ENCODE measurements around the gene BEND5.

Gene BEND5

DNA sequence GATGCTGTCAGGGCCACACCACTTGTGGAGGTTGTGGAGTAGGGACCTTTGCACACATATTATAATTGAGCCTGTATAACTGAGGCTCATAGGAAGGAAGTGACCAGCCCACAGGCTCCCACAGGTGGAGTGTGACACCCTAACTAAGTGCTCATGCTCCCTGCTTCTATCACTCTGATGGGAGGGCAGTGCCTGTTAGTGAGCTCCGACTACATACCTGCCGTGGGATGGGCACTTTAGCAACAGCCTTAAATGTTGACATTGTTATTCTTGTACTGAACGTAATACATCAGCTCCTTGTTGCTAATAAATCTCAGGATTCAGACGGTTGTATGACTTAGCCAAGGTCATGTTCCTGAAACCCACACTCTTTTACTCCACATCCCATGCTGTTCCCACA lies 58.0 kb downstream of the BEND5 start:
- Mint-ChIP-seq H3K4me3 (no peak overlapping the region), H3K4me1 (no peaks in the 10 kb centered on the region), H3K27me3 (no peaks in the 10 kb centered on the region), H3K27ac (no peak overlapping the region), H3K9me3 (no peaks in the 10 kb centered on the region), H3K36me3 (ENCODE audit: low read depth) (no peaks in the 10 kb centered on the region)
- no peak for DNase-seq
- ATAC-seq, result no peak

DNA sequence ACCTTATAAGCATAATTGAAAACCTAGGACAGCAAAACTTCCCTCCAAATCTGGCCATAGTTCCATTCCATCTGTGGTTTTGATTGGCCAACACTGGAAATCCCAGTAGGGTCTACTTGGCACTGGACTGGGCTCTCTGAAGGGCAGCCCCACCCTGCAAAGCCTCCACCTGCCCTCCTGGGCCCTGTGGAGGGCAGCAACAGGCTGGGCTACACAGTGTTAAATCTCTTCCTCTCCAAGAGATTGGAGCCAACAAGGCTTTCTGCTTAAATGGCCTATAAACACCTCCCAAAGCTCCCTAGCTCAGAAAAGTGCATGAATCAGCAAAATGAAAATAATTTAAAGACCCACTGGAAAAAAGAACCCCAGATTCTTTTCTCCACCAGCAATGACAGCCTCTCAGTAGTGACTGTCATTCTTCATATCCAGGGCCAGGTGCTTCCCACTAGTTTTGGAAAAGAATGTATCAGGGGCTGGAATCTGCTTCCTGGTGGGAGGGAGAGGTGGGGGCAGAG lies 58.5 kb downstream of the BEND5 start:
- Mint-ChIP-seq H3K4me3 (no peak overlapping the region), H3K36me3 (ENCODE audit: low read depth) (no peaks in the 10 kb centered on the region), H3K9me3 (no peaks in the 10 kb centered on the region), H3K27ac (no peak overlapping the region), H3K27me3 (no peaks in the 10 kb centered on the region), H3K4me1 (no peaks in the 10 kb centered on the region)
- ATAC-seq (no peak), DNase-seq (no peak)

DNA sequence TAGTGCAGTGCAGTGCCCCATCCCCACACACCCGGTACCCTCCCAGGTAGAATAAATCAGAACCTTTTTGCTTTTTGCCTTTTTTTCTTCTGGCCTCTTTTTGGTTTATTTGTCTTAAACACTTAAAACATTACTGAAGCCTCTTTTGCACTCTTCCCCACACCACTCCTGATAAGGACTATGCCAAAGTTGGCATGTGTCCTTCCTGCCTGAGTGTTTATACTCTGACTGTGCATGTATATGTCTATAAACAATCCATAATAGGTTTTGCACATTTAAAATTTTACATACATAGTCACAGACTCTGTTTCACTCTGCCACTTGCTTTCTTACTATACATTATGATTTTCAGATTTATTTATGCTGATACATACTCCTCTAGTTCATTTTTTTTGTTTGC lies 59.6 kb downstream of the BEND5 start:
- no peak for ATAC-seq
- no peak overlapping the region for H3K27ac Mint-ChIP-seq
- H3K4me1 Mint-ChIP-seq, result no peaks in the 10 kb centered on the region
- no peaks in the 10 kb centered on the region for H3K36me3 Mint-ChIP-seq (ENCODE audit: low read depth)
- DNase-seq, result no peak
- H3K9me3 Mint-ChIP-seq, result no peaks in the 10 kb centered on the region
- H3K27me3 Mint-ChIP-seq, result no peaks in the 10 kb centered on the region
- no peak overlapping the region for H3K4me3 Mint-ChIP-seq

DNA sequence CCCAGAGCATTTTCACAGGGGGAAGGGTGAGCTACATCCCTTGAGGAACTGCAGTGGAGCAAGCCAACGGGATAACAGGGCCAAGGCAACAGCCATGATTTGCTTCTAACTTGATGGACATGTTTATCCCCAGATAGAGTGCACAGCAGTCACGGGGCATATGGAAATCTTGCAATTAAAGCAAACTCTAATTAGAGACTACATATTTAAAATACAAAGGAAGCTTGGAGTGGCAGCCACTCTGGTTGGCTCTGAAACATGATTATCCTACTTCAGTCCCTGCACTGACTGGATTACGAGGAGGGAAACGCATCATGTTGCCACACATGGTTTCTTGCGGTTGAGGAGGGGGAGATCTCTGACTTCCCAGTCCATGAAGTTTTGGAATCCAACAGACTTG lies 60.8 kb downstream of the BEND5 start:
- no peak overlapping the region for H3K27ac Mint-ChIP-seq
- no peaks in the 10 kb centered on the region for H3K4me1 Mint-ChIP-seq
- H3K27me3 Mint-ChIP-seq, result no peaks in the 10 kb centered on the region
- H3K4me3 Mint-ChIP-seq, result no peak overlapping the region
- DNase-seq (no peak), ATAC-seq (no peak)
- no peaks in the 10 kb centered on the region for H3K36me3 Mint-ChIP-seq (ENCODE audit: low read depth)
- H3K9me3 Mint-ChIP-seq, result no peaks in the 10 kb centered on the region

DNA sequence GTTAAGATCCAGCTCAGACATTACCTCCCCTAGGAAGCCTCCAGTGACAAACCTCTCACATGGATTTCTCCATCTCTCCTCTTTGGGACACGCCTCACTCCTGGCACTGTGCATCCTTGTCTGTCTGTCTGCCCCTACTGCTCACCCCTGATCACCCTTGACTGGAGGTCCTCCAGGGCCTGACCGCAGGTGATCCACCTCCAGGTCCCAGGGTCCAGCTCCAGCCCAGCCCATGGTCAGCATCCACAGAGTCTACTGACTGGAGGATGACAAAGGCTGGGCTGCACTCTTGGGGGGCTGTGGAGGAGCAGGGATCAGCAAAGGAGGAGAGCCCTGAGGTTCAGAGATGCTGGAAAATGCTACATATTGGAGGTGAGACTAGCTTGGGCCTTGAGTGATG lies 65.8 kb downstream of the BEND5 start:
- no peak for ATAC-seq
- H3K27me3 Mint-ChIP-seq, result no peaks in the 10 kb centered on the region
- H3K36me3 Mint-ChIP-seq (ENCODE audit: low read depth), result no peaks in the 10 kb centered on the region
- H3K27ac Mint-ChIP-seq, result no peak overlapping the region
- no peak for DNase-seq
- no peaks in the 10 kb centered on the region for H3K4me1 Mint-ChIP-seq
- no peak overlapping the region for H3K4me3 Mint-ChIP-seq
- H3K9me3 Mint-ChIP-seq, result no peaks in the 10 kb centered on the region

DNA sequence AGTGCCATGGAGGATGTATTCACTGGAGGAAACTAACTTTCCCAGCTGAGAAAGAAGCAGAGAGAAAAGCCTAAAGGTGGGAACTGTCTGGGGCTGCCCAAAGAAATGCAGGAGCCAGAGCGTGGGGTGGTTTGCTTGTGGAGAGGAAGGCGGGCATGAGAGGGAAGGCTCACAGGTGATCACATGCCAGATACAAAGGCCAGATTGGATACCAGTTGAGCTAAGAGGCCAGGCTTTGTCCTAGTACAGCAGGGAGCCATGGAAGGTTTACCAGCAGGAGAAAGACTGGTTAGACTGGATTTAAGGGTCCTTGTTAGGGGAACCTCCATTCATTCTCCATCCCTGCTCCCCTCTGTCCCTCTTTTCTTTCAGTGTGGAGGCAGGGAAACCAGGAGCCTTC lies 66.4 kb downstream of the BEND5 start:
- Mint-ChIP-seq H3K4me1 (no peaks in the 10 kb centered on the region), H3K27ac (no peak overlapping the region), H3K36me3 (ENCODE audit: low read depth) (no peaks in the 10 kb centered on the region), H3K9me3 (no peaks in the 10 kb centered on the region), H3K4me3 (no peak overlapping the region), H3K27me3 (no peaks in the 10 kb centered on the region)
- no peak for ATAC-seq
- no peak for DNase-seq

DNA sequence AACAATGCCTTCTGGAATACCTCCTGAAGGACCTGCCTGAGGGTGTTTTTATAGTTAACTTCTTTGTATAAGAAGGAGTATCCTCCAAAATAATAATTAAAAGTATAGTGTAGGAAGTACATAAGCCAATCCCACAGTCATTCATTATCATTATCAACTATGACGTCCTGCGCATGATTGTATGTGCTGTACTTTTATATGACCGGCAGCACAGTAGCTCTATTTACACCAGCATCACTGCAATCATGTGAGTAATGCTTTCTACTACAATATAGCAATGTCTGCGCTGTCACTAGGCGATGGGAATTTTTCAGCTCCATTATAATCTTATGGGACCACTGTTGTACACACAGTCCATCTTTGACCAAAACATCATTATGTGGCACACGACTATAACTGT lies 72.0 kb downstream of the BEND5 start:
- ATAC-seq, result no peak
- DNase-seq, result no peak
- no peaks in the 10 kb centered on the region for H3K9me3 Mint-ChIP-seq
- H3K4me1 Mint-ChIP-seq, result no peaks in the 10 kb centered on the region
- H3K27me3 Mint-ChIP-seq, result peaks cover 2% of the 10 kb centered on the region
- H3K36me3 Mint-ChIP-seq (ENCODE audit: low read depth), result no peaks in the 10 kb centered on the region
- no peak overlapping the region for H3K4me3 Mint-ChIP-seq
- no peak overlapping the region for H3K27ac Mint-ChIP-seq

DNA sequence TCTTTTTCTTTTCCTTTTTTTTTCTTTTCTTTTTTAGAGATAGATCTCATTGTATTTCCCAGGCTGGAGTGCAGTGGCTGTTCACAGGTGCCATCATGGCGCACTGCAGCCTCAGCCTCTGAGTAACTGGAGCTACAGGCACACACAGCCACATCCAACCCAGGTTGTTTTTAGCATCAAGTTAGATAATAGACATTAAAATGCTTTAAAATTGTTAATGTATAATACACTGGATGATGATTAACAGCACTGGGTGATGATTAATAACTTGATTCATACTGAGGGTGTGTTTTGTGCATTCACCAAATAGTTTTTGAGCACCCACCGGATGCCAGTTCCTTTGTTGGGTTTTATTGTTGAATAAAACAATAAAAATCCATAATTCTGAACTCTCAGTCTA lies 75.2 kb downstream of the BEND5 start:
- no peak for ATAC-seq
- H3K9me3 Mint-ChIP-seq, result no peaks in the 10 kb centered on the region
- no peaks in the 10 kb centered on the region for H3K36me3 Mint-ChIP-seq (ENCODE audit: low read depth)
- no peaks in the 10 kb centered on the region for H3K4me1 Mint-ChIP-seq
- no peak for DNase-seq
- peaks cover 8% of the 10 kb centered on the region for H3K27me3 Mint-ChIP-seq
- H3K27ac Mint-ChIP-seq, result no peak overlapping the region
- no peak overlapping the region for H3K4me3 Mint-ChIP-seq

DNA sequence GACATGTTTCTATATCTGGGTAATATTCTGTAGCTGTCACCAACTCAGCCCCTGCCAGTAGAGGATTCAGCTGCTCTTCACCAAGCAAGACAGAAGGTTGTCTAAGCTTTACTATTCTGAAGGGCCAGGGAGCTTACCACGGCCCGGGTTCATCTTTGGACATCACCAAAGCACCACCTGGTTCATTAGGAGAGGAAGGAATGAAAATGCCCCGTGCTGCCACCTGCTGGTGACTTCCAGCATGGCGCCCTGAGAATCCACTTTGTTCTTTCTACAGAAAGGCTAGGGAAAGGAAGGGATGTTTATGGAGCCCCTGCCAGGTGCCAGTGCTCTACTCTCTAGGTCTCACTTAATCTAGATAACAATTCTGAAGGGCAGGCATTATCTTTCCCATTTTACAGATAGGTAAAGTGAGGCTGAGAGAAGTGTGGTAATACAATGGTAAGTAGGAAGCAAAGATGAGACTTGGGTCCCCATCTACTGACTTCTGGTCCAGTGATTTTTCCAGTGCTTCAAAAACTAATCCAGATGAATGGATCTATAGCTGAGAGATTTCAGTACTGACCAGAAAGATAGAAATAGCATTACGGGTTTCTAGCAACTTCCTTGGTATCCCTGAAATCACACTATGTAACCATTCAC lies 79.5 kb downstream of the BEND5 start:
- H3K4me3 Mint-ChIP-seq, result no peak overlapping the region
- ATAC-seq, result no peak
- no peaks in the 10 kb centered on the region for H3K4me1 Mint-ChIP-seq
- peak; percentile 71 for DNase-seq
- no peak overlapping the region for H3K27ac Mint-ChIP-seq
- peaks cover 9% of the 10 kb centered on the region for H3K27me3 Mint-ChIP-seq
- H3K9me3 Mint-ChIP-seq, result no peaks in the 10 kb centered on the region
- H3K36me3 Mint-ChIP-seq (ENCODE audit: low read depth), result no peaks in the 10 kb centered on the region

DNA sequence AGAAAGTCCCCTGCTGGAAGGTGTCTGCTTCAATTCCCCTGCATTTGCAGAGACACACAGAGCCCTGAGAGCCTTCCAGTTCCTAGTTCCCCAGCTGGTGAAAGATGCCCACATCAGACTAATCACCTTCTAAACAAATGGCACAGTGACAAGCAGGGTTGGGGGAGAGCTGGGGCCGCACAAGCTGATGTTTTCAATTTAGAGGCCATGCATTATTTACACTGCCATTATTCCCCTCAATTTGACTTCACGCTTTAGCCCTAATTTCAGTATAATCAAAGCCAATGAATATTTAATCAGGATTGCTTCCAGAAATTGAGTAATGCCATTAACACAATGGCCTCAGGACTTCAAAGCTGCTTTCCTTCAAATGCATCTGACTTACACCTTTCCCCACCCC lies 81.5 kb downstream of the BEND5 start:
- Mint-ChIP-seq H3K27ac (no peak overlapping the region), H3K4me1 (no peaks in the 10 kb centered on the region), H3K9me3 (no peaks in the 10 kb centered on the region), H3K36me3 (ENCODE audit: low read depth) (no peaks in the 10 kb centered on the region), H3K4me3 (no peak overlapping the region), H3K27me3 (peaks cover 7% of the 10 kb centered on the region)
- DNase-seq (no peak), ATAC-seq (no peak)

DNA sequence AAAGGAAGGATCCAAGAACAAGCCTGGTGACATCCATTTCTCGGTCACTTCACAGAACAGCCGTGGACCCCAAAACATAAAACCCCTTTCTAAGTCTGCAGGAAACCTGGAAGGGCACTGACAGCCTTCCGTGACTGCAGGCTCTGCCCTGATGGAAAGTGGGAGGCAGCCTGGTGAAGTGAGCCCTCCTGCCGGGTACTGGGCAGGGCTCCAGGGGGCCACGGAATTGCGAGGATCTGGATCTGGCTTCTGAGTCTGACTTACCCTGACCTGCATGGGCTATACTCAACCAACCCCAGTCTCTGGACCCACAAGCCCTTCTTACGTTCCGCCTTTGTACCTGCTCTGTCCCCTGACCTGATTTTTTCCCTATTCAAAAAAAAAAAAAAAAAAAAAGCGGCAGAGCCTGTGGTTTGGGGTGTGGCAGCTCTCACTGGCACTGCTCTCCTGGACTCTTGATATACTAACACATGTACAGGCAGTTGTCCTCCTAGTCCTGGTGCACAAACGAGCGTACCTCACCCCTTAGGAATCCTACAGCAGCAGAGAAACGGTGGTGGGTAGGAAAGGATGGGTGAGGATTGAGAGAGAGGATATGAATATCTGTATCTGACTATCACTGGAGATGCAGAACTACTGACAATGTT lies 82.9 kb downstream of the BEND5 start:
- Mint-ChIP-seq H3K27ac (no peak overlapping the region), H3K4me1 (no peaks in the 10 kb centered on the region), H3K9me3 (no peaks in the 10 kb centered on the region), H3K36me3 (ENCODE audit: low read depth) (no peaks in the 10 kb centered on the region), H3K27me3 (peaks cover 3% of the 10 kb centered on the region), H3K4me3 (no peak overlapping the region)
- ATAC-seq, result no peak
- DNase-seq, result no peak

DNA sequence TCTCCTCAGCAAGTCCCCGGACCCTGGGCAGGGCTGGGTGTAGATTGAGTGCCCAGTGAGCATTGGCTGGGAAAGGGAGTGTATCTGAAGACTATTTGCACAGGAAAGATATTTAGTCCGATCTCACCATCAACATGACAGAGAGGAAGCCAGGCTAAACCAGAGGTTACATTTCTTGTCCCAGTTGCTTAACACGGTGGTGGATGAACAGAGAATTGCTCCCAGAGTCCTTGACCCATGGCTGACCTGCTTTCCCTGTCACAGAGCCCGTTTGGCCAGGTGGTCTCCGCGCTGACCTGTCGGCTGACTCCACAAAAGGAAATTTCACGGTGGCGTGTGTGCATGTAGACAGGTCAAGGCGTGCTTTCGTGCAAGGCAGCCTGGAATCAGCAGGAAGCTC lies 83.5 kb downstream of the BEND5 start:
- Mint-ChIP-seq H3K27me3 (peaks cover 3% of the 10 kb centered on the region), H3K36me3 (ENCODE audit: low read depth) (no peaks in the 10 kb centered on the region), H3K4me1 (no peaks in the 10 kb centered on the region), H3K9me3 (no peaks in the 10 kb centered on the region), H3K27ac (no peak overlapping the region), H3K4me3 (no peak overlapping the region)
- no peak for ATAC-seq
- no peak for DNase-seq

DNA sequence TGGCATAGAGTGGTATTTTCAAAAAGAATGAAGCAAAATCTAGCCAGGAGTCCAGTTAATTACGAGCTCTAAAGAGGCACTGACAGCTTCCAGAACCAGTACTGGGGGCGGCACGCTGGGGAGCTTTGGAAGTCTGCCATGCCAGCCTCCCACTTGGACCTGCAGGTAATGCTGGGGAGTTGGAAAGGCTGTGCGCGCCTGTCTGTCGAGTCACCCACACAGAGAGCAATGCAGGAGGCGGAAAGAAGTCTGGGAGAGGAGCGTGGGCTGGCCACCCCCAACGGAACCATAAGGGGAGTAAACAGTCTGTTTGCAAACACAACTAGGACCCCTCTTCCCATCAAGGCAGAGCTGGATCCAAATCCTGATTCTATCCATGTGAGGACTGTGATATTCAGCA lies 84.5 kb downstream of the BEND5 start:
- Mint-ChIP-seq H3K27me3 (peaks cover 2% of the 10 kb centered on the region), H3K27ac (no peak overlapping the region), H3K4me1 (no peaks in the 10 kb centered on the region), H3K9me3 (no peaks in the 10 kb centered on the region), H3K36me3 (ENCODE audit: low read depth) (no peaks in the 10 kb centered on the region), H3K4me3 (no peak overlapping the region)
- DNase-seq (no peak), ATAC-seq (no peak)

DNA sequence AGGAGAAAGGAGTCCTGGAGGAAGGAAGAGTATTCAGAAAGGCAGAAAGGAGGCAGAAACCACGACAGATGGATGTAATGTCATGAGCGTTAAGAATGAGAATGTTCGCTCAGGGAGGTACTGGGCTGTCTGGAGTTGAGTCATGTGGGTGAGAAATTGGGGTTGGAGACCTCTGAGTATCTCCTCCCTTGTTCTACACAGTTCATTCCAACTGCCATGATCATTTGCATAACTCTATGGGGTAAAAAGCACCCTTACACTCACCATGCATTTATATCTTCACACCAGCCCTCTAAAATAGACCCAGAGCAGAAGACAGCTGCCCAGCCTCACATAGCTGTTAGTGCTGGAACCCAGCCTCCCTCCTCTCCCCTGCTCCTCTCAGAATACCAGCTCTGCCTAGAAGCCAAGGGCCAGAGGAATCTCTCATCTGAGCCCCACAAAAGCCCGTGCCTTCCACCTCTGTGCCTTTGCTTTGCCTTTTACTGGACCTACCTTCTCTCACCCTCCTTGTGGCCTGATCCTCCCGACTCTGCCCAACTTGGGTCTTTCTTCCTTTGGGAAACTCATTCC lies 85.2 kb downstream of the BEND5 start:
- Mint-ChIP-seq H3K9me3 (no peaks in the 10 kb centered on the region), H3K27ac (no peak overlapping the region), H3K4me3 (no peak overlapping the region), H3K36me3 (ENCODE audit: low read depth) (no peaks in the 10 kb centered on the region), H3K27me3 (peaks cover 2% of the 10 kb centered on the region), H3K4me1 (no peaks in the 10 kb centered on the region)
- DNase-seq (no peak), ATAC-seq (peak; percentile 70)

DNA sequence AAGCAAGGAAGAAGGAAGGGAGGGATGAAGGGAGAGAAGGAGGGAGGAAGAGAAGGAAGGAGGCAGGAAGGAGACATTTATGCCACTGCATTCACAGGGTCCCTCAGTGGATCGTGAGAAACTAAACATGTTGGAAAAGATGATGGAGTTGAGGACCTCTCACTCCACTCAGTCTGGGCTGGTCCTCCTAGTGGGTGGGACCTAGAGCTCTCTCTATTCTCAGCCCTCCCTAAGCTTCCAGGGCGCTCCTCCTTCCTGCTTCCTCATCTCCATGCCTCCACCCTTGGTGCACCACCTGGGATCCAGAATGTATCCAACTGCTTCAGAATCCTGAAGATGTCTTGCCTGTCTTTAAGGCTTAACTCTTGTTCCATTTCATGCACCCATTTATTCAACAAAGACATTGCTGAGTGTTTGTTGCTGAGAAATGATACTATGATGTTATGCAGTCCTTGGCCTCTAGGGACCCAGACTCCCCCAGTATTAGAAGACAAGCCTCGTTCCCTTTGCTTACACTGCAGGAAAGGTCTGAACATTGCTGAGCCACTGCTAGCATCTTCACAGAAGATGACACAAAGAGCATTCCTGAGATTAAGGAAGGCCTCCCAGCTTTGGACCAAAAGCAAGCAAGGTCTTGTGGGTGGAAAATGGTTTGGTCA lies 88.5 kb downstream of the BEND5 start:
- H3K36me3 Mint-ChIP-seq (ENCODE audit: low read depth), result no peaks in the 10 kb centered on the region
- no peak for ATAC-seq
- H3K4me1 Mint-ChIP-seq, result no peaks in the 10 kb centered on the region
- DNase-seq, result no peak
- no peak overlapping the region for H3K4me3 Mint-ChIP-seq
- H3K27ac Mint-ChIP-seq, result no peak overlapping the region
- no peaks in the 10 kb centered on the region for H3K9me3 Mint-ChIP-seq
- peaks cover 1% of the 10 kb centered on the region for H3K27me3 Mint-ChIP-seq

All from activated naive CD8-positive, alpha-beta T cell treated with anti-CD3 and anti-CD28 coated beads, Interleukin-2, amount 50 U/mL, for 24 hours (primary cell).